ENCODE measurements around the gene BAIAP2. TPM values are rescaled to one million over a fixed set of nuclear protein-coding genes. Genes with fewer than 3 reads are reported as not detected.

The BAIAP2 gene
- total and polyA plus RNA-seq, 2 of the 13 experiments (the other 11 are each of a cell fraction or from before 2014, with no cell fraction given), result 22.5 to 24.0 TPM

- TF ChIP-seq MXD1 (CRISPR knock-in tag; IDR thresholded peaks at IDR 0.05) (peak; percentile 20; the same call in 1 of the 2 replicates), ZNF510 (CRISPR knock-in tag; IDR thresholded peaks at IDR 0.05; ENCODE audit: low read depth) (0 out of 2 replicates have a peak, but pooled peaks have one; percentile 75), NFYC (CRISPR knock-in tag; IDR thresholded peaks at IDR 0.05) (no peak), SRY (CRISPR knock-in tag; IDR thresholded peaks at IDR 0.05) (no peak), THYN1 (CRISPR knock-in tag; IDR thresholded peaks at IDR 0.05; ENCODE audit: borderline replicate concordance, low read depth) (no peak), ZNF782 (CRISPR knock-in tag; IDR thresholded peaks at IDR 0.05; ENCODE audit: borderline replicate concordance) (peak; percentile 13; the same call in 1 of the 2 replicates), GATA4 (IDR thresholded peaks at IDR 0.05; ENCODE audit: borderline replicate concordance, low read depth) (no peak), RBM39 (IDR thresholded peaks at IDR 0.05; ENCODE audit: low read depth, low read length, poor library complexity, severe bottlenecking) (peak; percentile 22), RFXAP (CRISPR knock-in tag; IDR thresholded peaks at IDR 0.05; ENCODE audit: borderline replicate concordance) (peak; percentile 62; the same call in 1 of the 2 replicates), ZNF615 (CRISPR knock-in tag; IDR thresholded peaks at IDR 0.05; ENCODE audit: borderline replicate concordance) (no peak), ZNF790 (CRISPR knock-in tag; IDR thresholded peaks at IDR 0.05; ENCODE audit: borderline replicate concordance) (no peak), NCOA1 (CRISPR knock-in tag; IDR thresholded peaks at IDR 0.05) (no peak), MIXL1 (CRISPR knock-in tag; IDR thresholded peaks at IDR 0.05) (no peak), JUN (CRISPR knock-in tag; IDR thresholded peaks at IDR 0.05) (peak; percentile 80; the same call in 1 of the 2 replicates), TAF15 (IDR thresholded peaks at IDR 0.05; ENCODE audit: low read depth, low read length, poor library complexity, severe bottlenecking) (no peak), ZBTB7A (CRISPR knock-in tag; IDR thresholded peaks at IDR 0.05) (peak; percentile 86), PHF8 (CRISPR knock-in tag; IDR thresholded peaks at IDR 0.05) (0 out of 2 replicates have a peak, but pooled peaks have one; percentile 13), ZNF768 (CRISPR knock-in tag; IDR thresholded peaks at IDR 0.05) (peak; percentile 74; the same call in 1 of the 2 replicates), ZSCAN29 (CRISPR knock-in tag; conservative IDR thresholded peaks at IDR 0.05) (peak; percentile 43; the same call in 1 of the 2 replicates), ZSCAN25 (CRISPR knock-in tag; IDR thresholded peaks at IDR 0.05) (no peak), ZNF75D (CRISPR knock-in tag; IDR thresholded peaks at IDR 0.05; ENCODE audit: borderline replicate concordance) (no peak), ZNF841 (CRISPR knock-in tag; IDR thresholded peaks at IDR 0.05; ENCODE audit: borderline replicate concordance) (no peak), FOXO1 (CRISPR knock-in tag; IDR thresholded peaks at IDR 0.05) (0 out of 2 replicates have a peak, but pooled peaks have one; percentile 10)
- TF ChIP-seq, protein P1, sequence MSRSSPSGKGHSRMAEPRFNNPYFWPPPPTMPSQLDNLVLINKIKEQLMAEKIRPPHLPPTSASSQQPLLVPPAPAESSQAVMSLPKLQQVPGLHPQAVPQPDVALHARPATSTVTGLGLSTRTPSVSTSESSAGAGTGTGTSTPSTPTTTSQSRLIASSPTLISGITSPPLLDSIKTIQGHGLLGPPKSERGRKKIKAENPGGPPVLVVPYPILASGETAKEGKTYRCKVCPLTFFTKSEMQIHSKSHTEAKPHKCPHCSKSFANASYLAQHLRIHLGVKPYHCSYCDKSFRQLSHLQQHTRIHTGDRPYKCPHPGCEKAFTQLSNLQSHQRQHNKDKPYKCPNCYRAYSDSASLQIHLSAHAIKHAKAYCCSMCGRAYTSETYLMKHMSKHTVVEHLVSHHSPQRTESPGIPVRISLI (CRISPR knock-in tag; IDR thresholded peaks at IDR 0.05; ENCODE audit: borderline replicate concordance), result peak; percentile 9; the same call in 1 of the 2 replicates
- TF ChIP-seq, protein P2, sequence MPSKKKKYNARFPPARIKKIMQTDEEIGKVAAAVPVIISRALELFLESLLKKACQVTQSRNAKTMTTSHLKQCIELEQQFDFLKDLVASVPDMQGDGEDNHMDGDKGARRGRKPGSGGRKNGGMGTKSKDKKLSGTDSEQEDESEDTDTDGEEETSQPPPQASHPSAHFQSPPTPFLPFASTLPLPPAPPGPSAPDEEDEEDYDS (CRISPR knock-in tag; IDR thresholded peaks at IDR 0.05), result peak; percentile 37; the same call in 1 of the 2 replicates
- TF ChIP-seq, protein P3, sequence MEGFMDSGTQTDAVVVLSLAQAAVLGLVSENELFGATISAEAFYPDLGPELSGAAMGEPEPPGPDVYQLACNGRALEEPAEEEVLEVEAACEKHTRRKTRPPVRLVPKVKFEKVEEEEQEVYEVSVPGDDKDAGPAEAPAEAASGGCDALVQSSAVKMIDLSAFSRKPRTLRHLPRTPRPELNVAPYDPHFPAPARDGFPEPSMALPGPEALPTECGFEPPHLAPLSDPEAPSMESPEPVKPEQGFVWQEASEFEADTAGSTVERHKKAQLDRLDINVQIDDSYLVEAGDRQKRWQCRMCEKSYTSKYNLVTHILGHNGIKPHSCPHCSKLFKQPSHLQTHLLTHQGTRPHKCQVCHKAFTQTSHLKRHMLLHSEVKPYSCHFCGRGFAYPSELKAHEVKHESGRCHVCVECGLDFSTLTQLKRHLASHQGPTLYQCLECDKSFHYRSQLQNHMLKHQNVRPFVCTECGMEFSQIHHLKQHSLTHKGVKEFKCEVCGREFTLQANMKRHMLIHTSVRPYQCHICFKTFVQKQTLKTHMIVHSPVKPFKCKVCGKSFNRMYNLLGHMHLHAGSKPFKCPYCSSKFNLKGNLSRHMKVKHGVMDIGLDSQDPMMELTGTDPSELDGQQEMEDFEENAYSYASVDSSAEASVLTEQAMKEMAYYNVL (CRISPR knock-in tag; IDR thresholded peaks at IDR 0.05; ENCODE audit: borderline replicate concordance), result peak; percentile 57; the same call in 1 of the 2 replicates
Measured at GRCh38 chr17:81164371-81165245, 129.7 kb downstream of the BAIAP2 start (continued).
